A673 (cell line): Measurements from ENCODE around the gene CHD1L. TPM values are rescaled to one million over a fixed set of nuclear protein-coding genes. Genes with fewer than 3 reads are reported as not detected.

ENCODE experiments used
- BruUV-seq: library from RNA; stranded (reverse); fragments of 400-500 nt; replicated peaks from 2 replicates; lab custom pipeline; 2021; lab: Mats Ljungman, UMichigan
- CTCF ChIA-PET: fragments of 300-600 bp; sonication (Branson Sonifier 250); formaldehyde crosslinking; loops from one replicate; lab custom pipeline; 2022; ENCODE audit warnings: antibody characterized with exemption; lab: Charles Lee
- POLR2A ChIA-PET: fragments of 300-600 bp; sonication (Branson Sonifier 250); formaldehyde crosslinking; loops from one replicate; lab custom pipeline; 2022; ENCODE audit warnings: antibody characterized with exemption; ENCODE audit not compliant: low non-redundant PET; lab: Charles Lee
- DNase-seq: peaks from one replicate; pipeline ENCODE4 v3.0.0-alpha.2; 2015; ENCODE audit warnings: low spot score
- H3K27ac ChIP-seq: fragments of 200-600 bp; sonication (generic); 2 replicates; pipeline ENCODE4 v1.5.1; 2016; ENCODE audit warnings: mixed run types, low read depth, mild to moderate bottlenecking, mixed read lengths, antibody characterized with exemption, low read length; ENCODE audit not compliant: poor library complexity, severe bottlenecking
- H3K27me3 ChIP-seq: fragments of 200-600 bp; sonication (generic); replicated peaks from 2 replicates; pipeline ENCODE4 v1.6.1; 2017; ENCODE audit warnings: mixed run types, low read depth, mild to moderate bottlenecking, mixed read lengths, antibody characterized with exemption, low read length; ENCODE audit not compliant: insufficient read depth, poor library complexity
- H3K36me3 ChIP-seq: fragments of 200-600 bp; sonication (generic); 2 replicates; pipeline ENCODE4 v1.6.1; 2016; ENCODE audit warnings: mixed run types, mild to moderate bottlenecking, mixed read lengths, antibody characterized with exemption, low read length; ENCODE audit not compliant: insufficient read depth, poor library complexity, severe bottlenecking
- H3K4me1 ChIP-seq: fragments of 200-600 bp; sonication (generic); 2 replicates; pipeline ENCODE4 v1.6.1; 2017; ENCODE audit warnings: mixed run types, mild to moderate bottlenecking, mixed read lengths, antibody characterized with exemption, low read length; ENCODE audit not compliant: insufficient read depth, poor library complexity, severe bottlenecking
- H3K4me3 ChIP-seq: fragments of 200-600 bp; sonication (generic); 2 replicates; pipeline ENCODE4 v1.5.1; 2016; ENCODE audit warnings: low read depth, mixed run types, mild to moderate bottlenecking, mixed read lengths, low read length; ENCODE audit not compliant: poor library complexity, severe bottlenecking
- H3K9me3 ChIP-seq: fragments of 200-600 bp; sonication (generic); 2 replicates; pipeline ENCODE4 v1.6.1; 2016; ENCODE audit warnings: mixed run types, low read depth, mild to moderate bottlenecking, mixed read lengths, antibody characterized with exemption, low read length; ENCODE audit not compliant: poor library complexity, severe bottlenecking
- EZH2 ChIP-seq: fragments of 200-600 bp; sonication (generic); IDR thresholded peaks from 2 replicates; pipeline ENCODE4 v1.6.1; 2017; ENCODE audit warnings: borderline replicate concordance, low read depth, mild to moderate bottlenecking, mixed read lengths, antibody characterized with exemption, low read length; ENCODE audit not compliant: poor library complexity, severe bottlenecking
- intact Hi-C: fragments of 100-400 bp; cut with micrococcal nuclease; formaldehyde crosslinking; loops from one replicate; pipeline ENCODE4 v1.10.0; 2022; ENCODE audit not compliant: unreplicated experiment
- total RNA-seq: library from RNA; stranded (reverse); gene quantifications from 2 replicates; pipeline ENCODE4 v1.2.3, GENCODE V29; 2021
- TF ChIP-seq, protein P1 (sequence below): fragments of 300-800, 200-600 bp; sonication (generic); conservative IDR thresholded peaks from 2 replicates; pipeline ENCODE4 v1.5.1; 2017; ENCODE audit warnings: low read depth, mild to moderate bottlenecking, antibody characterized with exemption, low read length, moderate library complexity, mixed read lengths

The CHD1L gene
- total RNA-seq, 1 experiment from 2014 or later = 64.5 TPM

GRCh38 chr1:147267711-147268110 is 25.2 kb downstream of the CHD1L start:
- CTCF ChIA-PET = no interaction called here

GRCh38 chr1:147270721-147271120 is 28.2 kb downstream of the CHD1L start:
- Histone ChIP-seq H3K9me3 (no peaks in the 10 kb centered on the region), H3K27me3 (no peaks in the 10 kb centered on the region), H3K36me3 (peaks cover 40% of the 10 kb centered on the region), H3K27ac (no peak overlapping the region), H3K4me3 (no peak overlapping the region), H3K4me1 (peaks cover 10% of the 10 kb centered on the region)
- no TSS peak for BruUV-seq
- POLR2A ChIA-PET = no interaction called here
- intact Hi-C loops = loop anchor here (5.0 kb wide), 2 partner anchors 122 to 622 kb away; no protein-coding TSS in a partner anchor
- TF ChIP-seq EZH2 = no peak
- TF ChIP-seq, protein P1, sequence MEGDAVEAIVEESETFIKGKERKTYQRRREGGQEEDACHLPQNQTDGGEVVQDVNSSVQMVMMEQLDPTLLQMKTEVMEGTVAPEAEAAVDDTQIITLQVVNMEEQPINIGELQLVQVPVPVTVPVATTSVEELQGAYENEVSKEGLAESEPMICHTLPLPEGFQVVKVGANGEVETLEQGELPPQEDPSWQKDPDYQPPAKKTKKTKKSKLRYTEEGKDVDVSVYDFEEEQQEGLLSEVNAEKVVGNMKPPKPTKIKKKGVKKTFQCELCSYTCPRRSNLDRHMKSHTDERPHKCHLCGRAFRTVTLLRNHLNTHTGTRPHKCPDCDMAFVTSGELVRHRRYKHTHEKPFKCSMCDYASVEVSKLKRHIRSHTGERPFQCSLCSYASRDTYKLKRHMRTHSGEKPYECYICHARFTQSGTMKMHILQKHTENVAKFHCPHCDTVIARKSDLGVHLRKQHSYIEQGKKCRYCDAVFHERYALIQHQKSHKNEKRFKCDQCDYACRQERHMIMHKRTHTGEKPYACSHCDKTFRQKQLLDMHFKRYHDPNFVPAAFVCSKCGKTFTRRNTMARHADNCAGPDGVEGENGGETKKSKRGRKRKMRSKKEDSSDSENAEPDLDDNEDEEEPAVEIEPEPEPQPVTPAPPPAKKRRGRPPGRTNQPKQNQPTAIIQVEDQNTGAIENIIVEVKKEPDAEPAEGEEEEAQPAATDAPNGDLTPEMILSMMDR = no peak
- CTCF ChIA-PET = no interaction called here
- no peak for DNase-seq

More at GRCh38 chr1:147267711-147268110, 25.2 kb downstream of the CHD1L start:
- Histone ChIP-seq H3K27me3 (no peaks in the 10 kb centered on the region), H3K27ac (no peak overlapping the region), H3K4me1 (no peaks in the 10 kb centered on the region), H3K9me3 (no peaks in the 10 kb centered on the region), H3K4me3 (no peak overlapping the region), H3K36me3 (peaks cover 49% of the 10 kb centered on the region)
- BruUV-seq = no TSS peak
- intact Hi-C loops = no loop called here
- TF ChIP-seq, protein P1 = no peak
- TF ChIP-seq EZH2 = no peak
- POLR2A ChIA-PET = no interaction called here
- DNase-seq = no peak

DNA sequence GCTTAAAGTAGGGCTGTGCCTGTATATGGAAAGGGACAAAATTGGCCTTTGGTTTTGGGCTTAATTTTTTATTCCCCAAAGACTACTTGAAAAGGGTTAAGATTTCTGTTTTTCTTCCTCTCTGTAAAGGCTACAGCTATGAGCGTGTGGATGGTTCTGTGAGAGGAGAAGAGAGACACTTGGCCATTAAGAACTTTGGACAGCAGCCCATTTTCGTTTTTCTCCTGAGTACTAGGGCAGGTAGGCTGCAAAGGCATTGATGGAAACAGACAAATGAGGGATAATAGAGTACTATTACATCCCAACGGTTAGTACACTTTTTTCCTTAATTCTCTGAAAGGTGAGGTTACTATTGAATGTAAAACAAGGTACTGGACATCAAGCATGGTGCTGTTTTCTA is 29.6 kb downstream of the CHD1L start:
- no peaks in the 10 kb centered on the region for H3K27me3 ChIP-seq
- BruUV-seq = no TSS peak
- intact Hi-C loops = loop anchor here (5.0 kb wide), 2 partner anchors 120 to 620 kb away; no protein-coding TSS in a partner anchor
- H3K4me3 ChIP-seq = no peak overlapping the region
- peaks cover 10% of the 10 kb centered on the region for H3K4me1 ChIP-seq
- DNase-seq = no peak
- CTCF ChIA-PET = no interaction called here
- POLR2A ChIA-PET = no interaction called here
- H3K9me3 ChIP-seq = no peaks in the 10 kb centered on the region
- peaks cover 43% of the 10 kb centered on the region for H3K36me3 ChIP-seq
- no peak overlapping the region for H3K27ac ChIP-seq
- no peak for TF ChIP-seq EZH2
- TF ChIP-seq, protein P1 = no peak
